HEK293 (cell line): ENCODE results near the gene MSRB3.

ENCODE experiments used
- PATZ1 ChIP-seq: fragments of 450-650 bp; formaldehyde crosslinking; IDR thresholded peaks from 2 replicates; pipeline ENCODE4 v1.5.1; 2016; ENCODE audit warnings: missing biosample characterization, missing genetic modification characterization
- PRDM10 ChIP-seq: fragments of 450-650 bp; formaldehyde crosslinking; IDR thresholded peaks from 2 replicates; pipeline ENCODE4 v1.5.1; 2016; ENCODE audit warnings: missing biosample characterization, missing genetic modification characterization
- YY2 ChIP-seq: fragments of 450-650 bp; formaldehyde crosslinking; IDR thresholded peaks from 2 replicates; pipeline ENCODE4 v1.5.1; 2016; ENCODE audit warnings: missing biosample characterization, missing genetic modification characterization
- ZNF23 ChIP-seq: fragments of 450-650 bp; formaldehyde crosslinking; IDR thresholded peaks from 2 replicates; pipeline ENCODE4 v1.5.1; 2016; ENCODE audit warnings: missing biosample characterization, missing genetic modification characterization, borderline replicate concordance
- ZNF274 ChIP-seq, 2 experiments: fragments of 200-500 bp in 1 of 2; fragments of 450-650 bp in 1 of 2; sonication (Bioruptor generic) in 1 of 2; formaldehyde crosslinking in 1 of 2; IDR thresholded peaks; 2 replicates each; pipeline versions ENCODE4 v1.5.1 to v1.6.1; 2014 to 2016; ENCODE audit warnings: borderline replicate concordance in 1 of 2, inconsistent platforms in 1 of 2, low read length in 1 of 2, missing biosample characterization in 1 of 2, missing genetic modification characterization in 1 of 2
- ZNF510 ChIP-seq: fragments of 450-650 bp; formaldehyde crosslinking; IDR thresholded peaks from 2 replicates; pipeline ENCODE4 v1.5.1; 2018; ENCODE audit warnings: mild to moderate bottlenecking, missing genetic modification characterization, missing biosample characterization; ENCODE audit not compliant: insufficient replicate concordance
- ZXDB ChIP-seq: fragments of 450-650 bp; formaldehyde crosslinking; IDR thresholded peaks from 2 replicates; pipeline ENCODE4 v1.5.1; 2016; ENCODE audit warnings: missing biosample characterization, missing genetic modification characterization
- TF ChIP-seq, protein P1 (sequence below): fragments of 450-650 bp; formaldehyde crosslinking; IDR thresholded peaks from 2 replicates; pipeline ENCODE4 v1.5.1; 2016; ENCODE audit warnings: missing biosample characterization, missing genetic modification characterization

DNA sequence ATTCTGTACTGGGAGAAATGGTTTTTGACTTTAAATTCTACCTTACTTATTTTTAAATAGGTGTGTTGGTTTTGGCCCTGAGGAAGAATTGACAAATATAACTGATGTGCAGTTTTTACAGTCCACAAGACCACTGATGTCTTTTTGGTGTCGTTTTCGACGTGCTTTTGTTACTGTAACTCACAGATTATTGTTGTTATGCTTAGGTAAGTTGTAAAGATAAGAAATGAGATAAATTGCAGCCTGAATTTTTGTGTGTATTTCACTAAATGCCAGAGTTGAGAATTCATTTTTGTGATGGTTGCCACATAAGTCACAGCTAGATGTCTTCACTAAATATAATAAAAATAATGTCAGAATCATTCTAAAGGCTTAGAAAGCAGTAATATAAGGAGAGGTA is 39.9 kb upstream of the MSRB3 start:
- TF ChIP-seq YY2 (tag by site-specific recombination): no peak
- TF ChIP-seq ZXDB: no peak
- TF ChIP-seq ZNF510: no peak
- TF ChIP-seq ZNF274 (IDR thresholded peaks at IDR 0.05; ENCODE audit: low read length): no peak
- no peak for TF ChIP-seq ZNF274 (tag by site-specific recombination; IDR thresholded peaks at IDR 0.05; ENCODE audit: borderline replicate concordance)
- TF ChIP-seq ZNF23 (tag by site-specific recombination): no peak
- TF ChIP-seq PRDM10 (tag by site-specific recombination): no peak
- no peak for TF ChIP-seq PATZ1 (tag by site-specific recombination)
- TF ChIP-seq, protein P1, sequence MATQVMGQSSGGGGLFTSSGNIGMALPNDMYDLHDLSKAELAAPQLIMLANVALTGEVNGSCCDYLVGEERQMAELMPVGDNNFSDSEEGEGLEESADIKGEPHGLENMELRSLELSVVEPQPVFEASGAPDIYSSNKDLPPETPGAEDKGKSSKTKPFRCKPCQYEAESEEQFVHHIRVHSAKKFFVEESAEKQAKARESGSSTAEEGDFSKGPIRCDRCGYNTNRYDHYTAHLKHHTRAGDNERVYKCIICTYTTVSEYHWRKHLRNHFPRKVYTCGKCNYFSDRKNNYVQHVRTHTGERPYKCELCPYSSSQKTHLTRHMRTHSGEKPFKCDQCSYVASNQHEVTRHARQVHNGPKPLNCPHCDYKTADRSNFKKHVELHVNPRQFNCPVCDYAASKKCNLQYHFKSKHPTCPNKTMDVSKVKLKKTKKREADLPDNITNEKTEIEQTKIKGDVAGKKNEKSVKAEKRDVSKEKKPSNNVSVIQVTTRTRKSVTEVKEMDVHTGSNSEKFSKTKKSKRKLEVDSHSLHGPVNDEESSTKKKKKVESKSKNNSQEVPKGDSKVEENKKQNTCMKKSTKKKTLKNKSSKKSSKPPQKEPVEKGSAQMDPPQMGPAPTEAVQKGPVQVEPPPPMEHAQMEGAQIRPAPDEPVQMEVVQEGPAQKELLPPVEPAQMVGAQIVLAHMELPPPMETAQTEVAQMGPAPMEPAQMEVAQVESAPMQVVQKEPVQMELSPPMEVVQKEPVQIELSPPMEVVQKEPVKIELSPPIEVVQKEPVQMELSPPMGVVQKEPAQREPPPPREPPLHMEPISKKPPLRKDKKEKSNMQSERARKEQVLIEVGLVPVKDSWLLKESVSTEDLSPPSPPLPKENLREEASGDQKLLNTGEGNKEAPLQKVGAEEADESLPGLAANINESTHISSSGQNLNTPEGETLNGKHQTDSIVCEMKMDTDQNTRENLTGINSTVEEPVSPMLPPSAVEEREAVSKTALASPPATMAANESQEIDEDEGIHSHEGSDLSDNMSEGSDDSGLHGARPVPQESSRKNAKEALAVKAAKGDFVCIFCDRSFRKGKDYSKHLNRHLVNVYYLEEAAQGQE: no peak
